Right atrium auricular region (tissue), 2 donors: ENCODE results near the gene SLC26A6. TPM values are rescaled to one million over a fixed set of nuclear protein-coding genes. Genes with fewer than 3 reads are reported as not detected.

Experiments
- DNase-seq: peaks from one replicate; pipeline ENCODE4 v3.0.0-alpha.2; 2019; ENCODE audit warnings: low spot score
- H3K27ac ChIP-seq, 2 donors: fragments of 200-600 bp; sonication (generic); 1 replicate in 1 of 2; 2 replicates in 1 of 2; pipeline ENCODE4 v1.5.1; 2016 to 2019
- H3K27me3 ChIP-seq, 2 donors: fragments of 200-600 bp; sonication (generic); one replicate each; pipeline versions ENCODE4 v1.5.1 to v1.6.0; 2017 to 2019
- H3K36me3 ChIP-seq: fragments of 200-600 bp; sonication (generic); one replicate; pipeline ENCODE4 v1.5.1; 2016
- H3K4me1 ChIP-seq, 2 donors: fragments of 200-600 bp; sonication (generic); one replicate each; pipeline versions ENCODE4 v1.5.1 to v1.6.0; 2017 to 2019
- H3K4me3 ChIP-seq, 2 donors: fragments of 200-600 bp; sonication (generic); 1 replicate in 1 of 2; 2 replicates in 1 of 2; pipeline ENCODE4 v1.5.1; 2017 to 2019; ENCODE audit warnings: mild to moderate bottlenecking in 1 of 2, moderate library complexity in 1 of 2
- H3K9me3 ChIP-seq, 2 donors: fragments of 200-600 bp; sonication (generic); one replicate each; pipeline ENCODE4 v1.5.1; 2019
- total RNA-seq, 2 donors: library from RNA; depleted of rRNA; stranded (reverse); fragments of >200 nt; gene quantifications; one replicate each; pipeline ENCODE4 v1.1.0, GENCODE V29; 2016
- TF ChIP-seq, protein P1 (sequence below), 2 donors: fragments of 200-600 bp; sonication (generic); IDR thresholded peaks; one replicate each; pipeline ENCODE4 v1.5.1; 2019; ENCODE audit warnings: antibody characterized with exemption in 2 of 2

SLC26A6 gene
- total RNA-seq, 2 donors from 2014 or later = 9.6 to 10.1 TPM

DNA sequence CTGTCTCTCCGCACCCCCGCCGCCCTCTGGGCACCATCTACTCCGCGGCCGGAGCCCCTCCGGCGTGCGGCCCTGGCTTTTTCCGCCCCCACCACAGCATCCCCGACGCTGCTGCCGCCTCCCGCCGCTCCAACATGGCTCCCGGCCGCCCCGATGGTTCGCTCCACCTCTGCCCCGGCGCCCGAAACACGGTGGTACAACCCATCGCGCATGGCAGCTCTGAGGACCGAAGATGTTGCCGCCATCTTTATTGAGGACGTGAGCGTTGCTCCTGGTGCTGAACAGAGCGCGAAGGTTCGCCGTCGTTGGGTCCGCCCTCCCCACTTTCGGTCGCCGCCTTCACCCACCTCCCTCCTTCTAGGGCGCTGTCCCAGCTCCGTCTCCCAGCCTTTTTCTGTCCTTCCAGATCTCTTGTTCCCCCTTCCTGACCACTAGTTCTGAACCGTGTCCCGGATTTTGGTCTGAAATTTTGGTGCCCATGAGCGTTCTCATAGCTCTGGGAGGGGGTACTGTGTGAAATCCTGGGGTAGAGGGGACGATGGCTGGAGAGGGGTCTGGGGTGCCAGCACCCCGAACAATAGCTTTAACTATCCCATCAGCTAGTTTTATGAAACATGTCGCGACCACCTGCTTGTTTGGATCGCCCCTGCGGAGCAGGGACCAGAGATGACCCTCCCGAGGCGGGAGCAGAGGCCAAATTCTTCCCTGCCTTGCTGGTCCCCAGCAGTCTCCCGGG, 27.7 kb upstream of the SLC26A6 start, which contains the start of gene CELSR3:
CELSR3 (minus strand) TSS at position 134 of the 736 bp plus-strand sequence. CDS start 252 bp downstream, outside the sequence.
- H3K9me3 ChIP-seq = no peaks in the 10 kb centered on the region
- H3K36me3 ChIP-seq = no peaks in the 10 kb centered on the region
- H3K27ac ChIP-seq = peak within 1 kb of the TSS; percentile 84 to 93
- H3K4me3 ChIP-seq = peak within 1 kb of the TSS; percentile 48 to 59
- TF ChIP-seq, protein P1, sequence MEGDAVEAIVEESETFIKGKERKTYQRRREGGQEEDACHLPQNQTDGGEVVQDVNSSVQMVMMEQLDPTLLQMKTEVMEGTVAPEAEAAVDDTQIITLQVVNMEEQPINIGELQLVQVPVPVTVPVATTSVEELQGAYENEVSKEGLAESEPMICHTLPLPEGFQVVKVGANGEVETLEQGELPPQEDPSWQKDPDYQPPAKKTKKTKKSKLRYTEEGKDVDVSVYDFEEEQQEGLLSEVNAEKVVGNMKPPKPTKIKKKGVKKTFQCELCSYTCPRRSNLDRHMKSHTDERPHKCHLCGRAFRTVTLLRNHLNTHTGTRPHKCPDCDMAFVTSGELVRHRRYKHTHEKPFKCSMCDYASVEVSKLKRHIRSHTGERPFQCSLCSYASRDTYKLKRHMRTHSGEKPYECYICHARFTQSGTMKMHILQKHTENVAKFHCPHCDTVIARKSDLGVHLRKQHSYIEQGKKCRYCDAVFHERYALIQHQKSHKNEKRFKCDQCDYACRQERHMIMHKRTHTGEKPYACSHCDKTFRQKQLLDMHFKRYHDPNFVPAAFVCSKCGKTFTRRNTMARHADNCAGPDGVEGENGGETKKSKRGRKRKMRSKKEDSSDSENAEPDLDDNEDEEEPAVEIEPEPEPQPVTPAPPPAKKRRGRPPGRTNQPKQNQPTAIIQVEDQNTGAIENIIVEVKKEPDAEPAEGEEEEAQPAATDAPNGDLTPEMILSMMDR (IDR thresholded peaks at IDR 0.05) = no peak
- peak; percentile 83 for DNase-seq
- no peaks in the 10 kb centered on the region for H3K27me3 ChIP-seq
- peaks cover 0 to 39% of the 10 kb centered on the region in 2 donors for H3K4me1 ChIP-seq

- Histone ChIP-seq H3K9me3 (no peaks in the 10 kb centered on the region), H3K27me3 (no peaks in the 10 kb centered on the region), H3K4me3 (peak overlapping the region; percentile 48 to 59), H3K27ac (peak overlapping the region in 1 of 2 donors; percentile 84), H3K4me1 (peaks cover 0 to 39% of the 10 kb centered on the region in 2 donors), H3K36me3 (no peaks in the 10 kb centered on the region)
- TF ChIP-seq, protein P1 (IDR thresholded peaks at IDR 0.05) = no peak
- no peak for DNase-seq
Observed at GRCh38 chr3:48662145-48662752, 27.0 kb upstream of the SLC26A6 start.

- H3K27me3 ChIP-seq = no peaks in the 10 kb centered on the region
- H3K9me3 ChIP-seq = no peaks in the 10 kb centered on the region
- H3K36me3 ChIP-seq = no peaks in the 10 kb centered on the region
- DNase-seq = peak; percentile 76
- H3K27ac ChIP-seq = no peak overlapping the region
- H3K4me3 ChIP-seq = peak overlapping the region; percentile 24 to 47
- peaks cover 0 to 45% of the 10 kb centered on the region in 2 donors for H3K4me1 ChIP-seq
- TF ChIP-seq, protein P1 (IDR thresholded peaks at IDR 0.05) = peak in 1 of 2 donors; percentile 31
Observed at GRCh38 chr3:48661501-48662144, 26.4 kb upstream of the SLC26A6 start.

GRCh38 chr3:48660800-48661400, 25.6 kb upstream of the SLC26A6 start:
- DNase-seq = no peak
- Histone ChIP-seq H3K9me3 (no peaks in the 10 kb centered on the region), H3K27me3 (no peaks in the 10 kb centered on the region), H3K36me3 (no peaks in the 10 kb centered on the region), H3K4me1 (peaks cover 0 to 52% of the 10 kb centered on the region in 2 donors), H3K27ac (no peak overlapping the region), H3K4me3 (peak overlapping the region in 1 of 2 donors; percentile 47)
- TF ChIP-seq, protein P1 (IDR thresholded peaks at IDR 0.05) = no peak

GRCh38 chr3:48656841-48657281, 21.6 kb upstream of the SLC26A6 start:
- Histone ChIP-seq H3K9me3 (no peaks in the 10 kb centered on the region), H3K36me3 (no peaks in the 10 kb centered on the region), H3K4me3 (peak overlapping the region in 1 of 2 donors; percentile 69), H3K27me3 (no peaks in the 10 kb centered on the region), H3K4me1 (peaks cover 0 to 32% of the 10 kb centered on the region in 2 donors), H3K27ac (peak overlapping the region; percentile 68 to 70)
- TF ChIP-seq, protein P1 (IDR thresholded peaks at IDR 0.05) = no peak
- no peak for DNase-seq
